Keratinocyte (primary cell): ENCODE results near the gene BEGAIN. TPM values are rescaled to one million over a fixed set of nuclear protein-coding genes. Genes with fewer than 3 reads are reported as not detected.

Experiments
- DNase-seq: peaks from one replicate; pipeline ENCODE4 v3.0.0-alpha.2; 2011; ENCODE audit warnings: low read depth, missing footprints, low spot score
- FAIRE-seq: peaks from 2 replicates; lab custom pipeline; 2011; peaks lifted over from hg19 to GRCh38; lab: Jason Lieb, UNC
- H2AFZ ChIP-seq: 2 replicates; pipeline ENCODE4 v1.6.0; 2012; ENCODE audit warnings: low read length, control low read depth, inconsistent platforms; ENCODE audit not compliant: control insufficient read depth
- H3K27ac ChIP-seq: 2 replicates; pipeline ENCODE4 v1.5.1; 2011; ENCODE audit warnings: low read length; ENCODE audit not compliant: control insufficient read depth, insufficient read depth
- H3K27me3 ChIP-seq: 3 replicates; pipeline ENCODE4 v1.6.0; 2011; ENCODE audit warnings: low read length; ENCODE audit not compliant: control insufficient read depth, insufficient read depth; ENCODE audit errors: extremely low read depth
- H3K36me3 ChIP-seq, 2 experiments: 2 replicates in 1 of 2; 3 replicates in 1 of 2; pipeline ENCODE4 v1.5.1; 2011; ENCODE audit warnings: low read length in 2 of 2, mild to moderate bottlenecking in 1 of 2; ENCODE audit not compliant: control insufficient read depth in 2 of 2, insufficient read depth in 2 of 2; ENCODE audit errors: extremely low read depth in 1 of 2
- H3K4me1 ChIP-seq: 3 replicates; pipeline ENCODE4 v1.5.1; 2011; ENCODE audit warnings: low read length; ENCODE audit not compliant: control insufficient read depth, insufficient read depth; ENCODE audit errors: extremely low read depth
- H3K4me2 ChIP-seq: 3 replicates; pipeline ENCODE4 v1.6.0; 2011; ENCODE audit warnings: low read depth, low read length; ENCODE audit not compliant: control insufficient read depth, insufficient read depth; ENCODE audit errors: extremely low read depth
- H3K4me3 ChIP-seq, 3 experiments: fragments of 200-600 bp in 1 of 3; sonication (generic) in 1 of 3; 2 replicates in 2 of 3; 3 replicates in 1 of 3; pipeline ENCODE4 v1.5.1; 2011 to 2016; ENCODE audit warnings: low read length in 3 of 3, mild to moderate bottlenecking in 3 of 3, control low read depth in 2 of 3, inconsistent platforms in 1 of 3, low read depth in 1 of 3, mixed read lengths in 1 of 3, mixed run types in 1 of 3, moderate library complexity in 1 of 3; ENCODE audit not compliant: control insufficient read depth in 2 of 3, insufficient read depth in 2 of 3; ENCODE audit errors: extremely low read depth in 1 of 3
- H3K79me2 ChIP-seq: 2 replicates; pipeline ENCODE4 v1.6.0; 2012; ENCODE audit warnings: low read length; ENCODE audit not compliant: control insufficient read depth, insufficient read depth
- H3K9ac ChIP-seq: 3 replicates; pipeline ENCODE4 v1.6.0; 2011; ENCODE audit warnings: low read length; ENCODE audit not compliant: control insufficient read depth, insufficient read depth; ENCODE audit errors: extremely low read depth
- H3K9me1 ChIP-seq: 3 replicates; pipeline ENCODE4 v1.6.0; 2011; ENCODE audit warnings: low read length; ENCODE audit not compliant: control insufficient read depth, insufficient read depth; ENCODE audit errors: extremely low read depth
- H3K9me3 ChIP-seq: 2 replicates; pipeline ENCODE4 v1.5.1; 2012; ENCODE audit warnings: low read depth, low read length; ENCODE audit not compliant: control insufficient read depth
- H4K20me1 ChIP-seq: 3 replicates; pipeline ENCODE4 v1.6.0; 2011; ENCODE audit warnings: low read length; ENCODE audit not compliant: control insufficient read depth, insufficient read depth; ENCODE audit errors: extremely low read depth
- EZH2 ChIP-seq: IDR thresholded peaks from one replicate; pipeline ENCODE4 v1.6.1; 2012; ENCODE audit warnings: inconsistent platforms, mild to moderate bottlenecking, low read length, moderate library complexity
- dilution Hi-C: fragments of 300-500 bp; cut with MboI; formaldehyde crosslinking; loops from one replicate; pipeline ENCODE4 v1.7.0; 2020; ENCODE audit warnings: low sequenced_read_pairs; ENCODE audit not compliant: extremely low pct_ligation_motif_present
- polyA plus RNA-seq, 5 experiments: library from polyadenylated mRNA; depleted of rRNA in 3 of 5; stranded (reverse) in 3 of 5; stranded (forward) in 1 of 5; unstranded in 1 of 5; fragments of >200 nt; gene quantifications; 1 replicate in 1 of 5; 2 replicates in 3 of 5; 3 replicates in 1 of 5; pipeline versions ENCODE4 v1.2.1 to v1.2.3, GENCODE V29; 2011 to 2012; ENCODE audit warnings: missing spikeins in 2 of 5, low read depth in 1 of 5, low replicate concordance in 1 of 5
- TF ChIP-seq, protein P1 (sequence below), 3 experiments: IDR thresholded peaks in 1 of 3; conservative IDR thresholded peaks in 1 of 3; optimal IDR thresholded peaks in 1 of 3; 2 replicates in 2 of 3; 3 replicates in 1 of 3; pipeline versions ENCODE3 to v1.5.1; 2011; ENCODE audit warnings: low read length in 3 of 3, mild to moderate bottlenecking in 3 of 3, moderate library complexity in 2 of 3, control low read depth in 1 of 3, inconsistent platforms in 1 of 3; ENCODE audit not compliant: insufficient read depth in 2 of 3; ENCODE audit errors: extremely low read depth in 1 of 3

Gene BEGAIN
- polyA plus RNA-seq, 1 donor (not counting 4 experiments of a cell fraction or from before 2014, with no cell fraction given), result 0.25 TPM

DNA sequence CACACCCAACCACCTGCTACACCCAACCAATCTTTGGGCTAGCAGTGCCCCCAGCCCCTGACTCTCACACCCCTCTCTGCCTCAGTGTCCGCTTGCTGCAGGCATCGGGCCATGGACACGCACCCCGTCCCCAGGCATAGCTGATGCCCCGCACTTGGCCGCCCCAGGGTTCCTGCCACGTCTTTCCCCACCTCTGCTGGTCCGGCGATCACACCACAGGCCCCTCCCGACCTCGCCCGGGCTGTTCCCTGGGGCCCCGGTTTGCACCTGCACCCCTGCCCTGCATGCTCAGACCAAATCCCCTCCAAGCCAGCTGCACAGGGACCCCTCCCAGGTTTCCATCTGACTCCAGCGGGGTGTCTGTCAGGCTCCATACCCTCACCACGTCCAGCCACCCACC lies 38.3 kb downstream of the BEGAIN start:
- peaks cover 18% of the 10 kb centered on the region for H3K27me3 ChIP-seq
- dilution Hi-C loops, result no loop called here
- no peak overlapping the region for H3K9ac ChIP-seq
- DNase-seq (no peak), FAIRE-seq (no peak)
- no peaks in the 10 kb centered on the region for H3K9me3 ChIP-seq
- no peaks in the 10 kb centered on the region for H3K79me2 ChIP-seq
- no peaks in the 10 kb centered on the region for H3K4me1 ChIP-seq
- no peaks in the 10 kb centered on the region for H4K20me1 ChIP-seq
- no peak overlapping the region for H2AFZ ChIP-seq
- TF ChIP-seq, protein P1, sequence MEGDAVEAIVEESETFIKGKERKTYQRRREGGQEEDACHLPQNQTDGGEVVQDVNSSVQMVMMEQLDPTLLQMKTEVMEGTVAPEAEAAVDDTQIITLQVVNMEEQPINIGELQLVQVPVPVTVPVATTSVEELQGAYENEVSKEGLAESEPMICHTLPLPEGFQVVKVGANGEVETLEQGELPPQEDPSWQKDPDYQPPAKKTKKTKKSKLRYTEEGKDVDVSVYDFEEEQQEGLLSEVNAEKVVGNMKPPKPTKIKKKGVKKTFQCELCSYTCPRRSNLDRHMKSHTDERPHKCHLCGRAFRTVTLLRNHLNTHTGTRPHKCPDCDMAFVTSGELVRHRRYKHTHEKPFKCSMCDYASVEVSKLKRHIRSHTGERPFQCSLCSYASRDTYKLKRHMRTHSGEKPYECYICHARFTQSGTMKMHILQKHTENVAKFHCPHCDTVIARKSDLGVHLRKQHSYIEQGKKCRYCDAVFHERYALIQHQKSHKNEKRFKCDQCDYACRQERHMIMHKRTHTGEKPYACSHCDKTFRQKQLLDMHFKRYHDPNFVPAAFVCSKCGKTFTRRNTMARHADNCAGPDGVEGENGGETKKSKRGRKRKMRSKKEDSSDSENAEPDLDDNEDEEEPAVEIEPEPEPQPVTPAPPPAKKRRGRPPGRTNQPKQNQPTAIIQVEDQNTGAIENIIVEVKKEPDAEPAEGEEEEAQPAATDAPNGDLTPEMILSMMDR (optimal IDR thresholded peaks at IDR 0.05 in 1 of 3, IDR thresholded peaks at IDR 0.05 in 1 of 3, conservative IDR thresholded peaks at IDR 0.05 in 1 of 3; ENCODE audit: extremely low read depth in 1 of 3, insufficient read depth in 2 of 3, low read length in 3 of 3), result no peak
- no peak for TF ChIP-seq EZH2
- no peaks in the 10 kb centered on the region for H3K36me3 ChIP-seq
- no peak overlapping the region for H3K4me3 ChIP-seq
- H3K27ac ChIP-seq, result no peak overlapping the region
- no peaks in the 10 kb centered on the region for H3K9me1 ChIP-seq
- H3K4me2 ChIP-seq, result no peak overlapping the region

DNA sequence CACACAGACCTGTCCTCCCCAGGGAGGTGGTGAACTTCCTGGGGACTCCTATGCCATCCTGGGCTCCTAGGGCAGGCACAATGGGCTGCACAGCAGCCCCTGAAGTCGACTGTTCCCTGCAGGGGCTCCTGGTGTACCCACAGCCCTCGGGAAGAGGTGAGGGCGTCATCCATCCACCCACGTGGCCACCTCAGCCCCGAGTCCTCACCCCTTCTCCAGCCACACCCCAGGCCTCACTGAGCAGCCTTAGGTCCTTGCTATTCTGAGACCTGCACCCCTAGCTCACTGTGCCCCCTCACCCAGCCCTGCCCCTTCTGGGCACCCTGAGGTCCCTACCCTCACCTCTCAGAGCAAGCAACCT lies 38.9 kb downstream of the BEGAIN start:
- FAIRE-seq (no peak), DNase-seq (no peak)
- Histone ChIP-seq H3K9me3 (no peaks in the 10 kb centered on the region), H4K20me1 (no peaks in the 10 kb centered on the region), H3K27ac (no peak overlapping the region), H3K4me2 (no peak overlapping the region), H3K4me1 (no peaks in the 10 kb centered on the region), H3K27me3 (peaks cover 18% of the 10 kb centered on the region), H3K36me3 (no peaks in the 10 kb centered on the region), H2AFZ (no peak overlapping the region), H3K4me3 (no peak overlapping the region), H3K9me1 (peaks cover 2% of the 10 kb centered on the region), H3K79me2 (no peaks in the 10 kb centered on the region), H3K9ac (no peak overlapping the region)
- dilution Hi-C loops, result no loop called here
- TF ChIP-seq, protein P1 (optimal IDR thresholded peaks at IDR 0.05 in 1 of 3, IDR thresholded peaks at IDR 0.05 in 1 of 3, conservative IDR thresholded peaks at IDR 0.05 in 1 of 3; ENCODE audit: extremely low read depth in 1 of 3, insufficient read depth in 2 of 3, low read length in 3 of 3), result no peak
- TF ChIP-seq EZH2, result no peak
